Measurements from ENCODE around the gene KRTAP5-4.
"Not testable (repeated sequence)": the region's sequence is repeated elsewhere in the genome, so short reads cannot be mapped to it uniquely, and the experiment has no call there.

The KRTAP5-4 gene

GRCh38 chr11:1622086-1622485 lies at the start of gene KRTAP5-4:
Gene KRTAP5-4 (minus strand): TSS chr11:1622138. CDS start chr11:1622093, 45 bp downstream.
- no peak for DNase-seq (ENCODE audit: low read depth in 2 of 2)

- no peak for DNase-seq (ENCODE audit: low read depth in 2 of 2)
Observed at GRCh38 chr11:1671658-1672057, 49.7 kb upstream of the KRTAP5-4 start.

GRCh38 chr11:1670905-1671371 lies 49.0 kb upstream of the KRTAP5-4 start:
- no peak for DNase-seq (ENCODE audit: low read depth in 2 of 2)

- DNase-seq (ENCODE audit: low read depth in 2 of 2), result not testable (repeated sequence)
Observed at GRCh38 chr11:1670457-1670856, 48.5 kb upstream of the KRTAP5-4 start.

- no peak for DNase-seq (ENCODE audit: low read depth in 2 of 2)
Observed at GRCh38 chr11:1669546-1670218, 47.7 kb upstream of the KRTAP5-4 start.

- DNase-seq (ENCODE audit: low read depth in 2 of 2), result no peak
Observed at GRCh38 chr11:1668911-1669473, 47.1 kb upstream of the KRTAP5-4 start.

- no peak for DNase-seq (ENCODE audit: low read depth in 2 of 2)
Observed at GRCh38 chr11:1667906-1668305, 46.0 kb upstream of the KRTAP5-4 start.

- no peak for DNase-seq (ENCODE audit: low read depth in 2 of 2)
Observed at GRCh38 chr11:1667121-1667850, 45.3 kb upstream of the KRTAP5-4 start.

- no peak for DNase-seq (ENCODE audit: low read depth in 2 of 2)
Observed at GRCh38 chr11:1665313-1665712, 43.4 kb upstream of the KRTAP5-4 start.

GRCh38 chr11:1662699-1663283 lies 40.9 kb upstream of the KRTAP5-4 start:
- not testable (repeated sequence) for DNase-seq (ENCODE audit: low read depth in 2 of 2)

GRCh38 chr11:1661454-1662269 lies 39.7 kb upstream of the KRTAP5-4 start:
- DNase-seq (ENCODE audit: low read depth in 2 of 2), result not testable (repeated sequence)

GRCh38 chr11:1660111-1660867 lies 38.4 kb upstream of the KRTAP5-4 start:
- no peak for DNase-seq (ENCODE audit: low read depth in 2 of 2)

- no peak for DNase-seq (ENCODE audit: low read depth in 2 of 2)
Observed at GRCh38 chr11:1659506-1659905, 37.6 kb upstream of the KRTAP5-4 start.

- no peak for DNase-seq (ENCODE audit: low read depth in 2 of 2)
Observed at GRCh38 chr11:1656670-1657069, 34.7 kb upstream of the KRTAP5-4 start.

GRCh38 chr11:1656061-1656441 lies 34.1 kb upstream of the KRTAP5-4 start:
- DNase-seq (ENCODE audit: low read depth in 2 of 2), result no peak

GRCh38 chr11:1655168-1656060 lies 33.5 kb upstream of the KRTAP5-4 start:
- no peak for DNase-seq (ENCODE audit: low read depth in 2 of 2)

- no peak for DNase-seq (ENCODE audit: low read depth in 2 of 2)
Observed at GRCh38 chr11:1654388-1655167, 32.6 kb upstream of the KRTAP5-4 start.

- DNase-seq (ENCODE audit: low read depth in 2 of 2), result no peak
Observed at GRCh38 chr11:1653541-1654387, 31.8 kb upstream of the KRTAP5-4 start.
